GM20431 (cell line): ENCODE measurements around the gene PLXDC2.

ENCODE experiments used
- in situ Hi-C: fragments of 300-500 bp; cut with MseI, MboI; formaldehyde crosslinking; loops from one replicate; pipeline ENCODE4 v1.15.0; 2020; ENCODE audit warnings: low sequenced_read_pairs; ENCODE audit not compliant: unreplicated experiment

The PLXDC2 gene

DNA sequence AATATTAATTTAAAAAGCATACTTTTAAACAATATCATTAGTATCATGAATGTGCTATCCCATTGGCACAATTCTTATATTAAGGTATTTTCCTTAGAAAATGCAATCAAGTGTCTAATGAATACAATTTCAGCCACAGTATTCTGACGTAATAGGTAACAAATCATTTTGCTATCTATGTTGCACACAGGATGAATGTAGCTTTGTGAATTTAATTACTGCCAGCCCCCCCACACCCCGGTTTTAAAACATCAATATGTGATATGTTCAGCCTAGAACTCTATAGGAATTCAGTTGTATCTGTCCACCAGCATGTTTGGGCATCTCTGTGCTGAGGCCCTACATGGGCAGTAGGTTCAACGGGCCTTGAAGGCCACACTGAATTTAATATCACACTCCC, 274.6 kb downstream of the PLXDC2 start:
- in situ Hi-C loops, result no loop called here

DNA sequence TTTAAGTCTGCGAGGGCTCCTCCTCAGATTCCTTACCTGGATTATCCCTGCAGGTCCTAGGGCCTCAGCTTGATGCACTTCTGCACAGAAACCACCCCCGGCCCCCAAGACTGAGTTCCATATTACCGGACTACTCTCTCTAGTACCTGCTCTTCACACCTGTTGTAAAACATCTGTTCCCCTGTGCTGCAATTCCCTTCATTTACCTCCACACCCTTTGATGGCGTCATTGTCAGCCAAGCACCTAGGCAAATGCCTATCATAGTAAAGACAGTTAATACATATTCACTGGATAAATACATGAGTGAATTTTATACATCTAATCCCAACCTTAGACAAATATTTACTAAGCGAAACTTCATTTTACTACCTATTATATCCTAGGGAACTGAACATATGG, 275.5 kb downstream of the PLXDC2 start:
- in situ Hi-C loops, result no loop called here

DNA sequence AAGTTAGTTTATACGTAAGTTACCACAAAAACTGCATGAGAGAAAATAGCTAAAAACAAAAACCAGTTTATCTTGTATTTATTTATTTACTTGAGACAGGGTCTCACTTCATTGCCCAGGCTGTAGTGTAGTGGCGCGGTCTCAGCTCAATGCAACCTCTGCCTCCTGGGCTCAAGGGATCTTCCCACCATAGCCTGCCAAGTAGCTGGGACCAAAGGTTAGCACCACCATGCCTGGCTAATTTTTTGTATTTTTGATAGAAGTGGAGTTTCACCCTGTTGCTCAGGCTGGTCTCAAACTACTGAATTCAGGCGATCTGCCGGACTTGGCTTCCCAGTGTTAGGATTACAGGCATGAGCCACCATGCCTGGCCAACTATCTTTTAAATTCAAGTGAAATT, 277.4 kb downstream of the PLXDC2 start:
- in situ Hi-C loops, result no loop called here

DNA sequence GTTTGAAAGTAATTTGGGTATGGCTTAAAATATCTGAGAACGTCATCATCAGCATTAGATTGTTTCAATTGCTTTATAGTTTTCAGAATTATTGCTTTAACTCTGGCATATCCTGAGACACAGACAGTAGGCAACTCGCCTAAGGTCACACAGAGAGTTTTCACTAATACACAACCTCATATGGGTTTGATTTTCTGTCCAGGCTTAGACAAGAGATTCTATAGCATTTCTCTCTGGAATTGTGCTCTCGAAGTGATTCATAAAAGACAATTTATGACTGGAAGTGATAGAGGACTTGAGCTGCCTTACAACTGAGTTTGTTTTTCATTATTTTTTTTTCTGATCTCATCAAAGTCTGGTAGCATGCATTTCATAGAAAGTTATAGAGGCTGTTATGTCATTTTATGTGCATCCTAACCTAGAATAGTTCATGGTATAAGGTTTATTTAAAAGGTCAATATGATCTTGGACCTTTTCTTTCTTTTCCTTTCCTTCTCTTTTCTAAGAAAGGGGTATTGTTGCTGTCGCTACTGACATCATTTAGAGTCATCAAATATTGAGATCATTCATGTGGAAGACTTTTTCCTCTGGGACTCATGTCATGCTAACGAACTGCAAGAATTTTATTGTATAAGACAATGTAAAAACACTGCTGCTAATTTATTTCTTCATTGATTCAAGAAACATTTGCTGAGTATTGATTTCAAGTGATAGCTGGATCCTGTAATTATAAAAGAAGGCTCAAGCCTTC, 278.2 kb downstream of the PLXDC2 start:
- in situ Hi-C loops, result no loop called here

DNA sequence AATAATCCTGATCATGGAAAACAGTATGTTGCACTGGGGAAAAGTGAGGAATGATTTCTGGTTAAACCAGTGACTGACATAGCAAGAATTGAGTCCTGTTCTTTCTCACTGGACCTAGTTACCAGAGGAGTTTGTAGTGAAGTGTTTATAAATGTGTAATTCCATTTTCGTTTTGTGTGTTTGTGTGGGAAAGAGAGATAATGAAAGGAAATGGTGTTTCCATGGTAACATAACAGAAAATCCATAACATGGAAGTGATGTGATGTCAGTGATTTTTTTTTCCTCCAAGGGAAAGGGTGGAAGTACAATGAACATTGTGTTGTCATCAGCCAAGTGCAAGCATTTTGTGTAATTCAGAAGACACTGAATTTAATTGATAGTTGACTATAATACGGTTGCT, 283.9 kb downstream of the PLXDC2 start:
- in situ Hi-C loops, result no loop called here

DNA sequence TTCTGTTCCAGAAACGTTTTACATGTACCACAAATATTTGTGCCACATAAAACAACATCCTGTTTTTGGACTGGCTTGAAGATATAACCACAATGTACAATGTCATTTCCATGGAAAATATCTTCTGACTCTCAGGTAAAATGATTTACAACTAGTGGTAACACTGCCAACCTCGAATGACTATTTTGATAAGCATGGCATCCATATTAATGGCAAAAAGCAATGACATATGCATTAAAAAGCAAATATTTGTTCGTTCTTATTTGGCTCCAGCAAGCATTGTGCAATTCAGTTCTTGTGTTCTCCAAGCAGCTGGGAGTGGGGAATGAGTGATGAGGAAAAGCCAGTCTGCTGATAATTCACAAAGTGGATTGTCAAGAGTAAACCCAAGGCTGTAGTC, 289.0 kb downstream of the PLXDC2 start:
- in situ Hi-C loops, result no loop called here

DNA sequence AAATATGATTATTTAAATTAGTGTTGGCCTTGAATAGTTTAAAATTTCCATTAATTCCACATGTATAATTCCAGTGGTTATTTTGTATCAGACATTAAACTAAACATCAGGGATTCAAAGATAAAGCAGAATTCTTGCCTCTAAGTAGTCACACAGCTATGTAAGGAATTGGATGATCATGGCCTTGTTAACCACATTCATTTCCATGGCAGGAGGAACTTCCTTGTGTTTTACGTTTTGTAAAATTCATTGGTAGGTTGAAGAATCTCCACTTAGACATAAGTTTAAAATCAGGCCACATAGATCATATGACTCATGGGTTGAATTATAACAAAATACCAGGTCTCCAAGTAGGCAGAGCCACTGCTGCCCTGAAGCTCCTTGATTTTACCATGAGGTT, 289.7 kb downstream of the PLXDC2 start:
- in situ Hi-C loops, result no loop called here

DNA sequence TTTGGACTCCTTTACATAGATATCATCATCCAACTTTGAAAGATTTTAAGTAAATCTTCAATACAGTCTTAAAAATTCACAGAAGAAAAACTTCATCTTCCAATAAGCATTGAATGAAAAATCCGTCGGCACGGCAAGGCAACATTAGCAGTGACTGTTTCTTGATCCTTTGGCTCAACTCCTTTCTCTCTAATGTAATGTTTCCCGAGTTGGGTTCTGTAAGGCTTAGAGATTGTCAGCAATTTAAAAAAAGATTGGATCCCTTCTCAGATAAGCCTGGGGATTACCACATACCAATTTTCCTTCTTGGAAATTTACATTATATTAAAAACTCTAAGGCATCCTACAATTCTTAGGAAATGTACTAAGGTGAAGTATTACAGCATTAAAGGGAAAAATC, 291.8 kb downstream of the PLXDC2 start:
- in situ Hi-C loops, result no loop called here

DNA sequence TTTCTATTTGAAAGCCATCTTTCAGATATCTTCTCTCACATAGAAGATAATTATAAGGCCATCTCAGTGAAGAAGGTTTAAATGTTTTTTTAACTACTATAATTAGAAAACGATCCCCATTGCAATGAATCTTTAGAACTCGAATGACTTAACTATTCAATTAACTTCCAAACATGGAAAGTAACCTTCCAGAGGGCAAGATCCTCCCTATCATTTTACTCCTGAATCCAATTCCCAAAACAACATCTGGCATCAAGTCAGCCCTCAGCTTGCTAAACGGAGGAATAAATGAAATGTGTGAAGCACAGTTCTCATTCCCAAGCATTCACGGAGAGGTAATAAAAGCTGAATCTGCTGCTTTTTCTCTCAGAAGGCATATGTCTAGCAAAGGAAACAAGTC, 293.4 kb downstream of the PLXDC2 start:
- in situ Hi-C loops, result no loop called here

DNA sequence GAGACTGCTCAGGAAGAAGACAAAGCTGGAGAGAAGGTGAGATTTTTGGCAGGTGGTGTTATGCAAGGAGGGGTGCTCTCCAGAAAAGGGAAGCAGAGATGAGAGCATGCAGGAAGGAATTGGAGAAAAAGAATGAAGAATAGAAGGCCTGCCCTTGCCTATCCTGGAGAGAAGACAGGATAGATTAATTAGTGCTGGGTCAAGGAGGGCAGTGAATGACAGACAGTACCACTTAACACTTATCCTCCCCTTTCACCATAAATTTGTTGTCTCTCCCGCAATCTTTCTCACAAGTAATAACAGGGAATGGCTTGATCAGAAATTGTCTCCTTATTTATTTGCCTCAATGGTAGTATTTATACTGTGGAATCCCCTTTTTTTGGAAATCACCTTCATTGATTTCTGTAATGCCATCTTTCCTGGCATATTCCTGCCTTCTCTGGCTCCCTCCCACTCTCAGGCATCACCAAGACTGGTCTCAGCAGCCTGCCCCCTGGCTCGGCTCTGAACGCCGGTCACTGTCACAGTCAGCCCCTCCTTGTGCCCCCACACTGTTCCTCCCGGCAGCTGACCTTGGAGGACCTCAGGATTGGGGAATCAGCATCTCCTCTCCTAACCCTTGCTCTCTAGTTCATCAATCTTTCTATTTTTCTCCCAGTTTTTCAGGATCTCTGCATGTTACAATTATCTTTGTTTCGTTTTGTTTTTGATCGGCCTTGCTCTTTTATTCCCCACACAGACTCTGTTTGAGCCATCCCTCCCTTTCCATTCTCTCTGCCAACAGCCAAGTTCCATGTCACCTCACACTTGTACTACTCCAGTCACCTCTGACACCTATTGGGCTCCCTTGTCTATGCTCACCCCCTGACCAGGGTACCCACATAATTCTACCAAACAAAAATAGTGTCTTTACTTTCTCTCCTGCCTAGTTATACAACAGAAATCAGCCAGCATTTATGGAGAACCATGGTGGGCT, 294.2 kb downstream of the PLXDC2 start:
- in situ Hi-C loops, result no loop called here

DNA sequence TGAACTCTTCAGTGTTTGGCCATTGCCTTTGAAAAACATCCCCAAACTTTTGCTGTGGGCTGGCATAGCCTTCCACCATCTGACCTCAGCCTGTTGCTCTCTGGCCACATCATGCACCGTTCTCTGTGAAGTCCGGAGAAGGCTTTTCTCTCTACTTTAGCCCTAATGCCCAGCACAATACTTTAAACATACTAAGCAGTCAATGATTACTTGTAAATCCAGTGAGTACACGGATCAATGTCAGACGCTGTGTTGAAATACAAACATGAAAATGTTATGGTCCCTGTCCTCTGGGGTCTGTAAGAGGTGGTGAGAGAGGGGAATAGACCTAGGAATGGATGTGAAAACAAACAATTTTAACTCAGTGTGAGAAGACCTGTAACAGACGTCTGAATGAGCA, 297.9 kb downstream of the PLXDC2 start:
- in situ Hi-C loops, result no loop called here

DNA sequence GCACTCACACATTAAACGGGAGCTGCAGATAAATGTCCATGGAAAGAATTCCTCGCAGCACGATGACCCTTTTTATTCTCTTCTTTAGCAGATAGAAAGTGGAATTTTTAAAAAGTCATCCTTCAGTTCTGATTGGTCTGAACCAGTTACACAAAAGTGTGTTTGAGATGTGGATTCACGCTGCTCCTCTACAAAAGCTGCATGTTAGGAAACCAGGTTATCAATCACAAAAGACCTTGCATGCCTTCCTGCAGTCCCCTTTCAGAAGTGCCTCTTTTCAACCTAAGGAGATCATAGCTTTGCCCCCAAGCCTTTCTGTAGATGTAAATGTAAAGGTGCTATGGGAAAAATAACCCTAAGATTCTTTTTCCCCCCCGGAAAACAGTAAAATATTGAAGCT, 299.7 kb downstream of the PLXDC2 start:
- in situ Hi-C loops, result no loop called here

DNA sequence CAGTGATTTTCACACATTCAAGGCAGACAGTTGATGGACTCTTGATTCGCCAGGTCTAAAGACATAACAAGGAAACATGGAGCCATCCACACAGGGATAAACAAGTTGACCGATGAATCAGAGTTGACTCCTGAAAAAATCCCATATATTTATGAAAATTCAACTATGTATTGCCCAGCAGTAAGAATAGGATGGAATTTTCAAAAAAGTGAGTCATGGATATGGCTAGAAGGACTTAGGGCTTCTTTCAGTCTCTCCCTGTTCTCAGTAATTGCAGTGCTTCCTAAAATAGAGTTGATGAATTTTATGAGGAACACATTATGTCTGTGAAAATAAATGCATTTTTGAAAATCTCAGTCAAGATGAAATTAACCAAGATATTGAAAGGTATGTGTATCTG, 301.2 kb downstream of the PLXDC2 start:
- in situ Hi-C loops, result no loop called here

DNA sequence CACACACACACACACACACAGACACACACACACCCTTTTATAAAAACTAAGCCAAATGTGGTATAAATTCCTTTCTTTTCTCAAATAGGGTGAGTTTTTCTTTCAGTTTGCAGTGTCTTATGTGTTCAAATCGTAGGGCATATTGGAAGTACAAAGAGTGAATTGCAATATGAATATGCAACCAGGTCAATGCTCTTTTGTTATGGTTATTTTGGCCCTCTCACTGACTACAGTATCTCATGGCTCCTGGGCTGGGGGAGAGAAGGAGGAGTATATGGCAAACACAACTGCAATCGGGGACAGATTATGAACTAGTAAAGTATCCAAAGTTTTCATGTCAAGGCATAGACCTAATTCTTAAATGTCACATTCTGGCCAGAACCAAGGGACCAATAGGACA, 301.9 kb downstream of the PLXDC2 start:
- in situ Hi-C loops, result no loop called here

DNA sequence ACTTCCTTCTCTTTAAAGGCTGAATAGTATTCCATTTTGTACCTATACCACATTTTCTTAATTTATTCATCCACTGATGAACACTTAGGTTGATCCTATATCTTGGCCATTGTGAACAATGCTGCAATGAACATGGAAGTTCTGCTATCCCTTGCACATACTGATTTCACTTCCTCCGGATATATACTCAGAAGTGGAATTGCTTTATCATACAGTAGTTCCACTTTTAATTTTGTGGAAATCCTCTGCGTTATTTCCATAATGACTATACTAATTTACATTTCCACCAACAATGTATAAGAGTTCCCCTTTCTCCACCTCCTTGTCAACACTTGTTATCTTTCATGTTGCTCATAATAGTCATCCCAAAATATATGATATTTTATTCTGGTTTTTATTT, 312.6 kb downstream of the PLXDC2 start:
- in situ Hi-C loops, result no loop called here

DNA sequence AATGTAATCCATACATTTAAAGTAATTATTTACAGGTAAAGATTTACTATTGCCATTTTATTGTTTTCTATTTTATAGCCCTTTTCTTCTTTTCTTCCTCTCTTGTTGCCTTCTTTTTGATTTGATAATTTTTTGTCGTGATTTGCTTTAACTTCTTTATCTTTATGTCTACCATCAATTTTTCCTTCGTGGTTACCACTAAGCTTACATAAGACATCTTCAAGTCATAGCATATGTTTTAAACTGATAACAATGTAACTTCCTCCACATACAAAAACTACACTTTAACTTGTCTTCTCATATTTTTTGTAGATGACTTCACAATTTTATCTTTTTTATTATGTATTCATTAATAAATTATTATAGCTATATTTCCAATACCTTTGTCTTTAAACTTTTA, 316.6 kb downstream of the PLXDC2 start:
- in situ Hi-C loops, result no loop called here

DNA sequence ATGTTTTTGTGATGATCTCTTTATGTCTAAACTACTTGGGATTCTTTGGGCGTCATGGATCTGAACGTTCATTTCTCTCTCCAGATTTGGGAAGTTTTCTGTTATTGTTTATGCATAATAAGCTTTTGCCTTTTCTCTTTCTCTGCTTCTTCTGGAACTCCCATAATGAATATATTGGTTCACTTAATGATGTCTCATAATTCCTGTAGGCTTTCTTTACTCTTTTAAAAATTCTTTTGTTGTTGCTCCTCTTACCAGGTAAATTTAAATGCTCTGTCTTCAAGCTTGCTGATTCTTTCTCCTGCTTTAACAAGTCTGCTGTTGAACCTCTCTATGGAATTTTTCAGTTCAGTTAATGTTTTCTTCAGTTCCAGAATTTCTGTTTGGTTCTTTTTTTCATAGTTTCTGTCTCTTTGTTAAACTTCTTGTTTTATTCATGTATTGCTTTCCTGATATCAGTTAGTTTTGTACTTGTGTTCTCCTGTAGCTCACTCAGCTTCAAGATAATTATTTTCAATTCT, 317.5 kb downstream of the PLXDC2 start:
- in situ Hi-C loops, result no loop called here

DNA sequence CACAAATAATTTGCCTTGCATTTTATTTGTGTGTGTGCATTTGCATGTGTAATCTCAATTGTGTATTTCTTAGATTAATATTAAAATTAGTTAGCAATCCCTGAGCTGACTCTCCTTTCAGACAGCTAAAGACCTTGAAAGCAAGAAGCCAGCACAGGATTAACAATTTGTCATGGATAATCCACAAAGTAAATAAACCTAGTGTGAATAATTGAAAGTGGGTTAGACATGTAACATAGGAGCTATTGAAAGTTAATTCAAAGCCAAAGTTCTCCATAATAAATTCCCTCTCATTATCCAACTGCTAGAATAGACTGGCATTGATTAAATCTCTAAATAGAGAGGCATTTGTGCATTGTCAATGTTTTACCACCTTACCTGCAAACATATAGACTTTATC, 326.1 kb downstream of the PLXDC2 start:
- in situ Hi-C loops, result no loop called here

DNA sequence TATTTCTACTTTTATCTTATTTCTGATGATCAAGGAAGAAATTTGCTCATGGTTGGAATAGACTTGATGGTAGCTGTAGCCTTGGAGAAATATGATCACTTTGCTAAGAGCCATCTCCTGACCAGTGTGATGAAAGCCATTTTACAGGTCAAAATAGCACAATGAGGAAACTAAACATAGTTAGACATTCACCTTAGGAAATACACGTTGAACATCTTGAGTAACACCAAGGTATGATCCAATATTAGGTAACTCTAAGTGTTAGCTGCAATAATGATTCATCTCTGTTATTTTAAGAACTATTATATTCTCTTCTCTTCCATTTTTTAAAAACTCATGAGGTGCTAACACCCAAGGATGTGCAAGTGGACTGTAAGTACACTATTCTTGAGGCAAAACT, 328.0 kb downstream of the PLXDC2 start:
- in situ Hi-C loops, result no loop called here

DNA sequence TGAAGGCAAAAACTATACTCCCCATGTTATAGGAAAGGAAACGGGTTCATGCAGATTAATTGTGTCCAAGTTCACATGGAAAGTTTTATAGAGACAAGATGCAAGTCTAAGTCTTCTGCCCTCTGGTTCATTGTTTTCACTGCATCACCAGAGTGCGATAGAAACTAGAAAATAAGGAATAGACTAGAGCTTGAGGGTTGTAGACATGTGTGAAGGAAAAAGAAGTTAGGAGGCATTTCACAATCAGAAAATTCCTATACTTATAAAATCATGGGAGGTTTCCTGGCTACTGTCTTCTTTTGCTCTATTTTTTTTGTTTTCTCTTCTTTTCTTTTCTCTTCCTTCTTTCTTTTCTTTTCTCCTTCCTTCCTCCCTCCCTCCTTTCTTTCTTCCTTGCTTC, 329.8 kb downstream of the PLXDC2 start:
- in situ Hi-C loops, result no loop called here

DNA sequence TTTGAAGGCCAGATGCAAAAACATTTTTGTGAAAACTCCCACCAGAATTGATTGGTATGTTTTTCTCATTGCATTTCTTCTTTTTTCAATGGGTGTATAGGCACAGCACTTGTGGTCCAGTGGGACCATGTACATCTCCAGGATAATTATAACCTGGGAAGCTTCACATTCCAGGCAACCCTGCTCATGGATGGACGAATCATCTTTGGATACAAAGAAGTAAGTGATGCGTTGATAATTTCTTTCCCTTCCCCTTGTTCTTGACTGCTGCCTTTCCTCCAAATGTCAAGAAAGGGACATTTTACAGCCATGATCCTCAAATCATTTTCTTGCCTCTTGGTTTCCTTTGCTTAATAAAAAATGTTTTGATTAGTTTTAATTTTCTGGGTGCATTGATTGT, 331.5 kb downstream of the PLXDC2 start:
- in situ Hi-C loops, result no loop called here
